ENCODE results near the gene HIP1.

The HIP1 gene

DNA sequence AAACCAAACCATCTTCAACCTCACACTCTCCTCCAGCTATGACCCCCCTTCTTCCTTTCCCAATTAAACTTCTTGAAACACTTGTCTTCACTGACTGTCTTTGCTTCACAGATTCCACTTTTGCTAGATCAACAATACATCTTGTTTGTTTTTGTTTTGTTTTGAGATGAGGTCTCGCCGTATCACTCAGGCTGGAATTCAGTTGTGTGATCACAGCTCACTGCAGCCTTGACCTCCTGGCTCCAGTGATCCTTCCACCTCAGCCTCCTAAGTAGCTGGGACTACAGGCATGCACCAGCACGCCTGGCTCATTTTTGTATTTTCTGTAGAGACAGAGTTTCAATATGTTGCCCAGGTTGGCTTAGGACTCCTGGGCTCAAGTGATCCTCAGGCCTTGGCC lies 59.7 kb downstream of the HIP1 start:
- H3K9me3 Mint-ChIP-seq, result peaks cover 7% of the 10 kb centered on the region
- H3K4me1 Mint-ChIP-seq, result no peaks in the 10 kb centered on the region
- no peak overlapping the region for H3K4me3 Mint-ChIP-seq
- peaks cover 2% of the 10 kb centered on the region for H3K36me3 Mint-ChIP-seq
- no peak overlapping the region for H3K27ac Mint-ChIP-seq
- H3K27me3 Mint-ChIP-seq, result peaks cover 2% of the 10 kb centered on the region

DNA sequence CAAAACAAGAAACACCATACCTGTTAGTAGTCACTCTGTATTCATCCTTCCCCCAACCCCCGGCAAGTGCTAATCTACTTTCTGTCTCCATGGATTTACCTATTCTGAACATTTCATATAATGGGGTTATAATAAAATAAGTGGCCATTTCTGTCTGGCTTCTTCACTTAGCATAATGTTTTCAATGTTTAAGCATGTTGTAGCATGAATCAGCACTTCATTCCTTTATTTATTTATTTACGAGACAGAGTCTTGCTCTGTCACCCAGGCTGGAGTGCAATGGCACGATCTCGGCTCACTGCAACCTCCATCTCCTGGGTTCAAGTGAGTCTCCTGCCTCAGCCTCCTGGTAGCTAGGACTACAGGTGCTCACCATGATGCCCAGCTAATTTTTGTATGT lies 69.2 kb downstream of the HIP1 start:
- Mint-ChIP-seq H3K9me3 (peaks cover under 1% of the 10 kb centered on the region), H3K4me1 (no peaks in the 10 kb centered on the region), H3K27me3 (no peaks in the 10 kb centered on the region), H3K27ac (no peak overlapping the region), H3K4me3 (no peak overlapping the region), H3K36me3 (no peaks in the 10 kb centered on the region)

DNA sequence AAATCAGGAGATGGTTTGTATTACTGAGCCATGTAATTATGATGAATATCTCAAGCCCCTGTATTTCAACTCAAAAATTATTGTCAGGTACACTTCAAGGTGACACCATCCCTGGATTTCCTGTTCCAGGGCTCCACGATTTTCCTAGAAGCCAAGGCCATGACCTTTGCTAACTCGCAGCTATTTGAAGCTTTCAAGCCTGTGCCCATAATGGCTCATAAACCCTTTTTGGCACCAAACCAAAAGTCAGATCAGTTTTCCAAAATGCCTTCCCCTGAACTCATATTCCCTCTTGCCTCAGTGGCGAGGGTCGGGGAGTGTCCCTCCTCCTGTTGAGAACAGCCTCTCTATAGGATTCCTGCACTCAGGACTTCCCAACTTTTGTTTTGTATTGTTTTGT lies 70.8 kb downstream of the HIP1 start:
- H3K27ac Mint-ChIP-seq, result no peak overlapping the region
- no peaks in the 10 kb centered on the region for H3K27me3 Mint-ChIP-seq
- no peaks in the 10 kb centered on the region for H3K36me3 Mint-ChIP-seq
- H3K4me3 Mint-ChIP-seq, result no peak overlapping the region
- no peaks in the 10 kb centered on the region for H3K9me3 Mint-ChIP-seq
- no peaks in the 10 kb centered on the region for H3K4me1 Mint-ChIP-seq

DNA sequence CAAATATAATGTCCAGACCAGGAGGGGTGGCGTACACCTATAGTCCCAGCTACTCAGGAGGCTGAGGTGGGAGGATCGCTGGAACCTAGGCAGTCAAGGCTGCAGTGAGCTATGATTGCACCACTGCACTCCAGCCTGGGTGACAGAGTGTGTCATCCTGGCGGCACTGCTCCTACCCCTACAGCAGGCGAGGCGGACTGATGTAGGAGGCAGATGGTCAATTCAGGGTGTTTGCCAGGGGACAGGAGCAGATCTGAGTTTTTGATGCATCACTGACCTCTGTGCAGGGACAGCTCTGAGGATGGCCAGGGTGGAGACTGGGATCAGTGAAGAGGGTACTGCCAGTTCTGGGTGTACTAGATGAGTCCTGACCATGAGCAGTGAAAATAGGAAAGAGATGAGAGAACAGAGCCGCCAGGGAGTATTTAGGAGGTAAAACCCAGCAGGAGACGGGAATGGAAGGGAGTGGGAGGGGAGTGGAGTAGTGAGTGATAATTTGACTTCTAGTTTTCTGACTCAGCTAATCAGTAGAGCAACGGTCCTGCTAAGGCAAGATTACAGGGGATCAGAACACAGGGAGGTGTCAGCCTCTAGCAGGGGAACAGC lies 75.3 kb downstream of the HIP1 start:
- Mint-ChIP-seq H3K4me1 (no peaks in the 10 kb centered on the region), H3K36me3 (no peaks in the 10 kb centered on the region), H3K27me3 (no peaks in the 10 kb centered on the region), H3K27ac (no peak overlapping the region), H3K4me3 (no peak overlapping the region), H3K9me3 (no peaks in the 10 kb centered on the region)

DNA sequence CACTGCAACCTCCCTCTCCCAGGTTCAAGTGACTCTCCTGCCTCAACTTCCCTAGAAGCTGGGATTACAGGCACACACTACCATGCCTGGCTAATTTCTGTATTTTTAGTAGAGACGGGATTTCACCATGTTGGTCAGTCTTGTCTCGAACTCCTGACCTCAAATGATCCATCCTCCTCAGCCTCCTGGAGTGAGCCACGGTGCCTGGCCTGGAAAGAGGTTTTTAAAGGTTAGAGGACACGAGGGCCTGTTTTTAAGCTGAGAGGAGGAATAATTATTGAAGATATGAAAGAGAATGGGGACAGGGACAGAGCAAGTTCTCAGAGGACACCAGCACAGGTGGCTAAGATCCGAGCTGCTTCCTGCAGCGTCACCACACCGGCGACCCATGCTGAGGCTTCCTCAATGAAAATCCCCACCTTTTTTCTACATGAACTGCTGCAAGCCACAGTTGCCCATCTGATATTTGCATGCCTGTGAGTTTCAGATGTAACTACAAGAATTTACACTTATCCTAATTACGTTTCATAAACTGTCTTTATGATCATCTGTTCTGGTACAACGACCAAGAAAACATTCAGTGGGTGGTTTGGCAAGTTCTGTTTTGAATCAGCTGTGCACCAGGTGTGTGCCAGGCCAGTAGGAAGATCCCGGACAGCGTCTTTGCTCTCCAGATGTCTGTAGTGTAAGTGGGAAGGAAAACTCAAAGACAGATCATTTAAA lies 76.0 kb downstream of the HIP1 start:
- Mint-ChIP-seq H3K27ac (no peak overlapping the region), H3K27me3 (no peaks in the 10 kb centered on the region), H3K4me1 (no peaks in the 10 kb centered on the region), H3K36me3 (no peaks in the 10 kb centered on the region), H3K9me3 (no peaks in the 10 kb centered on the region), H3K4me3 (no peak overlapping the region)

DNA sequence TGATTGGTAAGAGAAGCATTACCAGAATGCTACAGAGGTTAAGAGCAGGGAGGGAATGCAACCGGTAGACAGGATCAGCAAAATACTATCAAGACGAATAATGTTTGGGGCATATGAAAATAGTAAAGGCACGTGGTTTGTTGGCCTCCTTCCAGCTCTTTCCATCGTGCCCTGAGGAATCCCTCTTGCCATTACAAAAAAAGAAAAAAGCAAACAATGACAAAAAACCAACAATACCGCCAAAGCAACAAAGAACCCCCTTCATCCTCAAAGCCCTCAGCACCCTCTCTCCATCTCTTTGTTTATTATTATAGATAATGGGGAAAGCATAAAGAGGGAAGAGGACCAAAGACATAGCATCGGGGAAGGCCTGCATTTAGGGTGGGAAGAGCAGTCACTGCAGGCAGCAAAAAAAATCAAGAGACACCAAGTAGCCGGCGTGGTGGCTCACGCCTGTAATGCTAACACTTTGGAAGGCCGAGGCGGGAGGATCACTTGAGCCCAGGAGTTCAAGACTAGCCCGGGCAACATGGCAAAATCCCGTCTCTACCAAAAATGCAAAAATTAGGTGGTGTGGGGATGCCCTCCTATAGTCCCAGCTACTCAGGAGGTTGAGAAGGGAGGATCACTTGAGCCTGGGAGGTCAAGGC lies 78.0 kb downstream of the HIP1 start:
- Mint-ChIP-seq H3K9me3 (no peaks in the 10 kb centered on the region), H3K4me1 (no peaks in the 10 kb centered on the region), H3K36me3 (no peaks in the 10 kb centered on the region), H3K4me3 (no peak overlapping the region), H3K27ac (no peak overlapping the region), H3K27me3 (no peaks in the 10 kb centered on the region)

DNA sequence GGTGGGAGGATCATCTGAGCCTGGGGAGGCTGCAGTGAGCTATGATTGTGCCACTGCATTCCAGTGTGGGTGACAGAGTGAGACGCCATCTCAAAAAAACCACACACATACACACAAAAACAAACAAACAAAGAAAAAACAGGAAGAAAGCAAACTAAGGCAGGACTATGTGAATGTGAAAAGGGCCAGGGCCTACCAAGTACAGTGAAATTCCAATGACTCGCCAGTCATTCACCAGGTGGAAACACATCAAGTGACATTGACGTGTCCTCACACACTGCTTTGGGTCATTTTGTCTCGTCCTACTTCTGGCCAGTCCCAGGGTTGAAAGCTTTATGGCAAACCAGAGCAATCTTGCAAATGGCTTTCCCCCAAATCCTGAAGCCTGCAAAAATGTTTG lies 79.9 kb downstream of the HIP1 start:
- Mint-ChIP-seq H3K4me3 (no peak overlapping the region), H3K27ac (no peak overlapping the region), H3K36me3 (no peaks in the 10 kb centered on the region), H3K4me1 (no peaks in the 10 kb centered on the region), H3K27me3 (no peaks in the 10 kb centered on the region), H3K9me3 (no peaks in the 10 kb centered on the region)

DNA sequence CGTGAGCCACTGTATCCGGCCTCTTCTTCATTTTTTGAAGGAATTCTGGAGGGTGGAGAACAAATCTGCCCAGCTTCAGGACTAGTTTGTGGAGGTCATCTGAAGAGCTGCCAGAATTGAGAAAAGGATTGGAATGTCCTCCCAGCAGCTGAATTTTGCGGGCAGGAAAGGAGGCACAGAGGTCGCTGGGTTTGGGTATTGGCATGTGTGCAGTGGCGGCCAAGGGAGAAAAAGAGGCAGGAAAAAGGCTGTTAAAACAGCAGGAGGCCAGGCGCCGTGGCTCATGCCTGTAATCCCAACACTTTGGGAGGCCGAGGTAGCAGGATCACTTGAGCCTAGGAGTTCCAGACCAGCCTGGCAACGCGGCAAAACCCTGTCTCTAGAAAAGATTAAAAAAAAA lies 80.4 kb downstream of the HIP1 start:
- no peaks in the 10 kb centered on the region for H3K36me3 Mint-ChIP-seq
- H3K4me3 Mint-ChIP-seq, result no peak overlapping the region
- H3K27me3 Mint-ChIP-seq, result no peaks in the 10 kb centered on the region
- H3K4me1 Mint-ChIP-seq, result no peaks in the 10 kb centered on the region
- H3K9me3 Mint-ChIP-seq, result no peaks in the 10 kb centered on the region
- H3K27ac Mint-ChIP-seq, result no peak overlapping the region

DNA sequence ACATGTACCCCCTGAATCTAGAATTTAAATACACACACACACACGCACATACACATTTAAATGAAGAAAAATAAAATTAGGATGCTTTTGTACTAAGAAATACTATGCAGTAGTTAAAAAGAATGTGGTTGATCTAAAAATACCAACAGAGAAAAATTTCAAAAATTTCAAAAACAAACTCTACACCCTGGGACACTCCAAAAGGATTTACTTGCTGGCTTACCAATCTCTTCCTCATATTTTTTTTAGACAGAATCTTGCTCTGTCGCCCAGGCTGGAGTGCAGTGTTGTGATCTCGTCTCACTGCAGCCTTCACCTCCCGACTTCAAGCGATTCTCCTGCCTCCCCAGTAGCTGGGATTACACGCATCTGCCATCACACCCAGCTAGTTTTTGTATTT lies 80.9 kb downstream of the HIP1 start:
- H3K9me3 Mint-ChIP-seq, result no peaks in the 10 kb centered on the region
- no peaks in the 10 kb centered on the region for H3K4me1 Mint-ChIP-seq
- H3K27ac Mint-ChIP-seq, result no peak overlapping the region
- H3K4me3 Mint-ChIP-seq, result no peak overlapping the region
- no peaks in the 10 kb centered on the region for H3K36me3 Mint-ChIP-seq
- H3K27me3 Mint-ChIP-seq, result no peaks in the 10 kb centered on the region

DNA sequence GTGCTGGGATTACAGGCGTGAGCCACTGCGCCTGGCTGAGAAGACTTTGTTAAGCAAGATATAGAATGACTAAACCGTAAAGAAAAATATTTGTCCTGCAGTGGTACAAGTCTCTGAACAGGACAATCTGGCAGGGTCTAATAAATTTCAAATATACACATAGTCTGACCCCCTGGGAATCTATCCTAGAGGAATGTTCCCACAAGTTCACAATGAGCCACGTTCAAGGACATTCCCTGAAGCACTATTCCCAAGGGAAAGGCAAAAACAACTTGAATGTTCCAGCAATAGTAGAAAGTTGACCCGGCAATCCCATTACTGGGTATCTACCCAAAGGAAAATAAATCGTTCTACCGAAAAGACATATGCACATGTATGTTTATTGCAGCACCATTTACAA lies 82.0 kb downstream of the HIP1 start:
- Mint-ChIP-seq H3K36me3 (no peaks in the 10 kb centered on the region), H3K27me3 (no peaks in the 10 kb centered on the region), H3K9me3 (no peaks in the 10 kb centered on the region), H3K27ac (no peak overlapping the region), H3K4me1 (no peaks in the 10 kb centered on the region), H3K4me3 (no peak overlapping the region)

DNA sequence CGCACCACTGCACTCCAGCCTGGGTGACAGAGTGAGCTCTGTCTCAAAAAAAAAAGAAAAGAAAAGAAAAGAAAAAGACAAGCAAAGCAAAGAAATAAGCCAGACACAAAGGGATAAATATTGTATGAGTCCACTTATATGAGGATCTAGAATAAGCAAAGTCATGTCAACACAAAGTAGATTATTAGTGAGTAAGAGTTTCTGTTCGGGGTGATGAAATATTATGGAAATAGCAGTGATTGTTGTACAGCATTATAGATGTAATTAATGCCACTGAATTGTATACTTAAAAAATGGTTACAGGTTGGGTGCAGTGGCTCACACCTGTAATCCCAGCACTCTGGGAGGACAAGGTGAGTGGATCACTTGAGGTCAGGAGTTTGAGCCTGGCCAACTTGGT lies 83.2 kb downstream of the HIP1 start:
- Mint-ChIP-seq H3K4me1 (no peaks in the 10 kb centered on the region), H3K36me3 (no peaks in the 10 kb centered on the region), H3K4me3 (no peak overlapping the region), H3K27ac (no peak overlapping the region), H3K27me3 (no peaks in the 10 kb centered on the region), H3K9me3 (no peaks in the 10 kb centered on the region)

DNA sequence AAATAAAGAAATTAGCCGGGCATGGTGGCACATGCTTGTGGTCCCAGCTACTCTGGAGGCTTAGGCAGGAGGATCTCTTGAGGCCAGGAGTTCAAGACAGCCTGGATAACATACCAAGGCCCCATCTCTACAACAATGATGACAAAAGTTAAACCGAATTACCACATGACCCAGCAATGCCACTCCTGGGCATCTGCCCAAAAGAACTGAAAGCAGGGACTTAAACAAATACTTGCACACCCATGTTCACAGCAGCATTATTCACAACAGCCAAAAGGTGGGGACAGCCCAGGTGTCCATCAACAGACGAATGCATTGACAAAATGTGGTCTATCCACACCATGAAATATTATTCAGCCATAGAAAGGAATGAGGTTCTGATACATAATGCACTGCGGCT lies 83.9 kb downstream of the HIP1 start:
- H3K4me1 Mint-ChIP-seq, result no peaks in the 10 kb centered on the region
- no peak overlapping the region for H3K27ac Mint-ChIP-seq
- H3K9me3 Mint-ChIP-seq, result no peaks in the 10 kb centered on the region
- H3K36me3 Mint-ChIP-seq, result no peaks in the 10 kb centered on the region
- no peaks in the 10 kb centered on the region for H3K27me3 Mint-ChIP-seq
- no peak overlapping the region for H3K4me3 Mint-ChIP-seq

DNA sequence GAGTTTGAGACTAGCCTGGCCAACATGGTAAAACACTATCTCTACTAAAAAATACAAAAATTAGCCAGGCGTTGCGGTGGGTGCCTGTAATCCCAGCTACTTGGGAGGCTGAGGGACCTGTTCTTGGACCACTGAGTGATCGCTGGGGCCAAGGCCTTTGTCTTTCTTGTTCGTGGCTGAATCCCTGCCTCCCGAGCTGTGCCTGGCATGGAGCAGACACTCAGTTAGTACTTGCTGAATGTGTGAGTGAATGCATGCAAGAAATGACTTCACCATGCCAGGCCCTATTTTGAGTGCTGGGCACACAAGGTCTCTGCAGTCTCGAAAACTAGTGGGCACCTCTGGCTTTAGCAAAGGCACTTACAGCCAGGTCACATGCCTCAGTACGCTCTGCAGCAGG lies 85.1 kb downstream of the HIP1 start:
- Mint-ChIP-seq H3K9me3 (no peaks in the 10 kb centered on the region), H3K4me3 (no peak overlapping the region), H3K27me3 (no peaks in the 10 kb centered on the region), H3K27ac (no peak overlapping the region), H3K4me1 (no peaks in the 10 kb centered on the region), H3K36me3 (no peaks in the 10 kb centered on the region)

DNA sequence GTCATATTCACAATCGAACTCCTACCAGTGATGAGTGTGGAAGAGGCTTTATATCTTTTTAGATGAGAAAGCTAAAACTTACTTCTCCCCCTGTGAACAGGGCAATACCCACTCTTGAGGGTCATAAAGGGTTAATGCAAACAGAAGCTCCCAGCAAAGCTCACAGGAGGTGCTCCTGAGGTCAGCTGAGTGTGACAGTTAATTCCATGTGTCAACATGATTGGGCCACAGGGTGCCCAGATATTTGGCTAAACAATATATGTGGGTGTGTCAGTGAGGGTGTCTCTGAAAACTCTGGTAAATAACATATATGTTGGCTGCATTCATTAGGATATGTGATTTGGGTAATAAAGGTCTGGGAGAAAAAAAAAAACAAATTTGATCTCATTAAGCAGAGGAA lies 86.0 kb downstream of the HIP1 start:
- no peaks in the 10 kb centered on the region for H3K27me3 Mint-ChIP-seq
- H3K4me3 Mint-ChIP-seq, result no peak overlapping the region
- H3K4me1 Mint-ChIP-seq, result no peaks in the 10 kb centered on the region
- no peaks in the 10 kb centered on the region for H3K9me3 Mint-ChIP-seq
- H3K36me3 Mint-ChIP-seq, result no peaks in the 10 kb centered on the region
- no peak overlapping the region for H3K27ac Mint-ChIP-seq

DNA sequence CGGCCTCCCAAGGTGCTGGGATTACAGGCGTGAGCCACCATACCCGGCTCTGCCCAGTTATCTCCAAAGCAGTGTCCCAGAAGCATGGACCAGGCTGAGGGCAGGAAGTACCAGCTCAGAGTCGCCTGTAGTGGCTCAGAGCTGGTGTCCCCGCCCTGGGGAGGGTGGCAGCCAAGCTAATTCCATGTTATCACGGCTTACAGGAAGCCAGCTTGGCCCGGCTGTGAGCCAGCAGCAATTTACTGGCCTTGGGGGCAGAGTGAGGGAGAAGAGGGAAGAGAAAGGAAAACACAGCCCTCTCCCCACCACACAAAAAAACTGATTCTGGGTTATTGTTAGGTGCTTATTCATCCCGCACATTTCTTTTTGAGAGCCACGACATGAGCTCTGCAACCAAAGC lies 88.1 kb downstream of the HIP1 start:
- Mint-ChIP-seq H3K27ac (no peak overlapping the region), H3K36me3 (no peaks in the 10 kb centered on the region), H3K27me3 (no peaks in the 10 kb centered on the region), H3K4me1 (no peaks in the 10 kb centered on the region), H3K9me3 (no peaks in the 10 kb centered on the region), H3K4me3 (no peak overlapping the region)

DNA sequence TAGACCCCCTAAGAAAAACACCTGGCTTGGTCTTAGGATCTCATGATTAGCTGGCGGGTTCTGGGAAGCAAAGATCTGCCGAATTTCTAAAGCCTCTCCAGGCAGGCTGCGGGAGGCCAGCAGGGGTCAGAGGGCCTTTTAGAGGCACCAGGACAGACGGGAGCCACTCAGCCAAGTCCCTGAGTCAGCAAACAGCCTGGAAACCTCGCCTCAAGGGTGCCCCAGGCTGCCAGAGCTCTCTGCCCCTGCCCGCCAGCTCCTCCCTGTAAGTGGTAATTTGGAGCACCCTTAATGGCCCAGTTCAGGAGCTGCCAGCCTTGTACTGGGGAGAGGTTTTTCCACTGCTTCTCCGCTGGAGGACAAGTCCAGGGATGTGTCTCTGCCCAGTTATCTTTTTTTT lies 88.7 kb downstream of the HIP1 start:
- no peaks in the 10 kb centered on the region for H3K36me3 Mint-ChIP-seq
- no peaks in the 10 kb centered on the region for H3K9me3 Mint-ChIP-seq
- no peaks in the 10 kb centered on the region for H3K27me3 Mint-ChIP-seq

More for the DNA sequence above, 88.7 kb downstream of the HIP1 start:
- Mint-ChIP-seq H3K27ac (no peak overlapping the region), H3K4me3 (no peak overlapping the region), H3K4me1 (no peaks in the 10 kb centered on the region)

All from activated naive CD4-positive, alpha-beta T cell treated with anti-CD3 and anti-CD28 coated beads, Interleukin-2, amount 50 U/mL, for 24 hours (primary cell).